Smooth muscle cell (in vitro differentiated cells): ENCODE measurements around the gene C18orf63. TPM values are rescaled to one million over a fixed set of nuclear protein-coding genes. Genes with fewer than 3 reads are reported as not detected.

ENCODE experiments used
- DNase-seq: peaks from one replicate; lab custom pipeline; 2025; ENCODE audit not compliant: unreplicated experiment; lab: John Stamatoyannopoulos, UW
- H2AFZ ChIP-seq: fragments of 200-600 bp; sonication (generic); 2 replicates; pipeline ENCODE4 v1.6.0; 2016; ENCODE audit warnings: antibody characterized with exemption, low read depth, mild to moderate bottlenecking
- H3F3A ChIP-seq: fragments of 200-600 bp; sonication (generic); 2 replicates; pipeline ENCODE4 v1.6.0; 2017; ENCODE audit warnings: antibody characterized with exemption, low read depth
- H3K27ac ChIP-seq: fragments of 200-600 bp; sonication (generic); 2 replicates; pipeline ENCODE4 v1.5.1; 2016; ENCODE audit warnings: low read depth, mild to moderate bottlenecking
- H3K27me3 ChIP-seq: fragments of 200-600 bp; sonication (generic); 2 replicates; pipeline ENCODE4 v1.6.1; 2016; ENCODE audit warnings: low read depth, mild to moderate bottlenecking
- H3K36me3 ChIP-seq: fragments of 200-600 bp; sonication (generic); 2 replicates; pipeline ENCODE4 v1.5.1; 2016; ENCODE audit warnings: low read depth
- H3K4me1 ChIP-seq: fragments of 200-600 bp; sonication (generic); 2 replicates; pipeline ENCODE4 v1.5.1; 2016; ENCODE audit warnings: low read depth
- H3K4me2 ChIP-seq: fragments of 200-600 bp; sonication (generic); 2 replicates; pipeline ENCODE4 v1.6.0; 2016; ENCODE audit warnings: mild to moderate bottlenecking
- H3K4me3 ChIP-seq: fragments of 200-600 bp; sonication (generic); 2 replicates; pipeline ENCODE4 v1.5.1; 2016; ENCODE audit warnings: mild to moderate bottlenecking
- H3K79me2 ChIP-seq: fragments of 200-600 bp; sonication (generic); 2 replicates; pipeline ENCODE4 v1.6.0; 2016; ENCODE audit warnings: low read depth, mild to moderate bottlenecking
- H3K9ac ChIP-seq: fragments of 200-600 bp; sonication (generic); 2 replicates; pipeline ENCODE4 v1.6.0; 2016; ENCODE audit warnings: low read depth
- H3K9me3 ChIP-seq: fragments of 200-600 bp; sonication (generic); replicated peaks from 2 replicates; pipeline ENCODE4 v1.5.1; 2016; ENCODE audit warnings: low read depth
- H4K20me1 ChIP-seq: fragments of 200-600 bp; sonication (generic); 2 replicates; pipeline ENCODE4 v1.6.0; 2016; ENCODE audit warnings: low read depth
- WGBS: methylation state at CpG from one replicate; pipeline ENCODE4 v1.1.7; 2016; ENCODE audit warnings: low lambda C conversion rate; 5-methylcytosine and 5-hydroxymethylcytosine counted together
- polyA plus RNA-seq: library from polyadenylated mRNA; unstranded; fragments of >200 nt; fragmentation: Nextera tagmentation; extraction: Ambion mirVana; gene quantifications from 2 replicates; pipeline ENCODE4 v1.2.1, GENCODE V29; 2016
- total RNA-seq: library from RNA; depleted of rRNA; stranded (reverse); fragments of >200 nt; gene quantifications from 2 replicates; pipeline ENCODE4 v1.2.3, GENCODE V29; 2014
- TF ChIP-seq, protein P1 (sequence below): fragments of 200-600 bp; sonication (generic); IDR thresholded peaks from 2 replicates; pipeline ENCODE4 v1.5.1; 2017; ENCODE audit warnings: borderline replicate concordance, mild to moderate bottlenecking, antibody characterized with exemption; ENCODE audit not compliant: insufficient read depth, poor library complexity, severe bottlenecking

The C18orf63 gene
- total and polyA plus RNA-seq, 2 experiments from 2014 or later = not detected

- Histone ChIP-seq H3K27me3 (no peaks in the 10 kb centered on the region), H3K9ac (no peak overlapping the region), H3F3A (no peaks in the 10 kb centered on the region), H3K4me1 (peaks cover 12% of the 10 kb centered on the region), H4K20me1 (peaks cover 5% of the 10 kb centered on the region), H3K36me3 (no peaks in the 10 kb centered on the region), H3K4me2 (no peak overlapping the region), H3K9me3 (no peaks in the 10 kb centered on the region), H3K27ac (no peak overlapping the region), H2AFZ (no peak overlapping the region), H3K4me3 (no peak overlapping the region), H3K79me2 (peaks cover 66% of the 10 kb centered on the region)
- 98% methylated on average over 7 of the region's 7 CpGs for WGBS
- TF ChIP-seq, protein P1, sequence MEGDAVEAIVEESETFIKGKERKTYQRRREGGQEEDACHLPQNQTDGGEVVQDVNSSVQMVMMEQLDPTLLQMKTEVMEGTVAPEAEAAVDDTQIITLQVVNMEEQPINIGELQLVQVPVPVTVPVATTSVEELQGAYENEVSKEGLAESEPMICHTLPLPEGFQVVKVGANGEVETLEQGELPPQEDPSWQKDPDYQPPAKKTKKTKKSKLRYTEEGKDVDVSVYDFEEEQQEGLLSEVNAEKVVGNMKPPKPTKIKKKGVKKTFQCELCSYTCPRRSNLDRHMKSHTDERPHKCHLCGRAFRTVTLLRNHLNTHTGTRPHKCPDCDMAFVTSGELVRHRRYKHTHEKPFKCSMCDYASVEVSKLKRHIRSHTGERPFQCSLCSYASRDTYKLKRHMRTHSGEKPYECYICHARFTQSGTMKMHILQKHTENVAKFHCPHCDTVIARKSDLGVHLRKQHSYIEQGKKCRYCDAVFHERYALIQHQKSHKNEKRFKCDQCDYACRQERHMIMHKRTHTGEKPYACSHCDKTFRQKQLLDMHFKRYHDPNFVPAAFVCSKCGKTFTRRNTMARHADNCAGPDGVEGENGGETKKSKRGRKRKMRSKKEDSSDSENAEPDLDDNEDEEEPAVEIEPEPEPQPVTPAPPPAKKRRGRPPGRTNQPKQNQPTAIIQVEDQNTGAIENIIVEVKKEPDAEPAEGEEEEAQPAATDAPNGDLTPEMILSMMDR = no peak
- DNase-seq = no peak
Measured at GRCh38 chr18:74278983-74279382, 36.7 kb upstream of the C18orf63 start.

- H3K4me3 ChIP-seq = no peak overlapping the region
- no peak overlapping the region for H3K9ac ChIP-seq
- H3K27me3 ChIP-seq = no peaks in the 10 kb centered on the region
- H3K27ac ChIP-seq = no peak overlapping the region
- H3K79me2 ChIP-seq = peaks cover 53% of the 10 kb centered on the region
- H3K4me1 ChIP-seq = peaks cover 12% of the 10 kb centered on the region
- H2AFZ ChIP-seq = no peak overlapping the region
- peaks cover 5% of the 10 kb centered on the region for H4K20me1 ChIP-seq
- WGBS = 55% methylated on average over 4 of the region's 4 CpGs
- no peaks in the 10 kb centered on the region for H3K36me3 ChIP-seq
- TF ChIP-seq, protein P1 = no peak
- H3F3A ChIP-seq = no peaks in the 10 kb centered on the region
- no peak for DNase-seq
- H3K9me3 ChIP-seq = no peaks in the 10 kb centered on the region
- no peak overlapping the region for H3K4me2 ChIP-seq
Measured at GRCh38 chr18:74281011-74281979, 34.3 kb upstream of the C18orf63 start.

DNA sequence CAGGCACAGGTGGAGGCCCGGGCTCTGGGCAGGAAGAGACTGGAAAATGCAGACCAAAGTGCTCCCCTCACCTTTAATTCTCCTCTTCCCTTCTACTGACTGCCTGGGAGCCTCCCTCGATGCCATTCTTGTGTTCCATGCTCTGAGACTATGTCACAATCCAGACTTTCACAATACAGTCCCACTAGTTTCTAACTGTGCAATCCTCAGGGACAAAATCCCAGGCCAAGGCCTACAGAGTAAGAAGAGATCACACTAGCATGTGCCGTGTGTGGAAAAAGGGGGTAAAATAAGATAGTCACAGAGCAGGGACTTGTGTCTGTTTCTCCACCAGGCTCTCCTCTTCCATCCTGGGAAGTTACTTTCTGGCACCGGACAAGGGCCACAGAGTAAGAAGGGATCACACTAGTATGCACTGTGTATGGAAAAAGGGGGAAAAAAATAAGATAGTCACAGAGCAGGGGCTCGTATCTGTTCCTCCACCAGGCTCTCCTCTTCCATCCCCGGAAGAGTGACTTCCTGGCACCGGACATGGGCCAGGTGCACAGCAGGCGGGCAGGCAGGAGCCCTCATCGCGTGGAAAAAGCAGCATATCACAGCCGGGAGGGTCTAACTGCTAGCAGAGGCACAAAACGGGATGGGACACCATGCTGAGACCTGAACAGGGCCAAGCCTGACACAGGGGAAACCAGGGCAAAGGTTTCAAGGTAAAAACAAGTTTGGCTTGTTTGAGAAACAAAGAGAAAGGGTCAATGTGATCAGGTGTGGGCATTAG lies 33.5 kb upstream of the C18orf63 start:
- no peaks in the 10 kb centered on the region for H3F3A ChIP-seq
- no peak overlapping the region for H3K9ac ChIP-seq
- peaks cover 12% of the 10 kb centered on the region for H3K4me1 ChIP-seq
- no peaks in the 10 kb centered on the region for H3K27me3 ChIP-seq
- H3K4me2 ChIP-seq = peak overlapping the region; percentile 12
- peaks cover 5% of the 10 kb centered on the region for H4K20me1 ChIP-seq
- no peaks in the 10 kb centered on the region for H3K9me3 ChIP-seq
- H2AFZ ChIP-seq = no peak overlapping the region
- 58% methylated on average over 12 of the region's 12 CpGs for WGBS
- H3K4me3 ChIP-seq = no peak overlapping the region
- no peaks in the 10 kb centered on the region for H3K36me3 ChIP-seq
- TF ChIP-seq, protein P1 = no peak
- H3K27ac ChIP-seq = no peak overlapping the region
- peaks cover 56% of the 10 kb centered on the region for H3K79me2 ChIP-seq
- DNase-seq = no peak
